Panc1 (cell line): ENCODE measurements around the gene OR51G1. TPM values are rescaled to one million over a fixed set of nuclear protein-coding genes. Genes with fewer than 3 reads are reported as not detected.

ENCODE experiments used
- ATAC-seq: fragments of 200-7000 bp; cut with Tn5 transposase; 2 replicates; pipeline ENCODE4 v1.9.1; 2020; ENCODE audit warnings: mild to moderate bottlenecking, moderate library complexity
- BruUV-seq: library from RNA; stranded (reverse); fragments of 400-500 nt; replicated peaks from 2 replicates; lab custom pipeline; 2021; lab: Mats Ljungman, UMichigan
- CTCF ChIA-PET: fragments of 300-600 bp; sonication (Branson Sonifier 250); formaldehyde crosslinking; loops from one replicate; lab custom pipeline; 2022; ENCODE audit warnings: antibody characterized with exemption; lab: Charles Lee
- POLR2A ChIA-PET: fragments of 300-600 bp; sonication (Branson Sonifier 250); formaldehyde crosslinking; loops from one replicate; lab custom pipeline; 2022; ENCODE audit warnings: antibody characterized with exemption; lab: Charles Lee
- DNase-seq: peaks from one replicate; pipeline ENCODE4 v3.0.0-alpha.2; 2010; ENCODE audit warnings: low read depth, low spot score
- H3K27ac ChIP-seq: 2 replicates; pipeline ENCODE4 v1.5.1; 2011; ENCODE audit warnings: mild to moderate bottlenecking, low read length, inconsistent platforms
- H3K27me3 ChIP-seq: fragments of 200-500 bp; sonication (Bioruptor generic); 2 replicates; pipeline ENCODE4 v1.6.0; 2014; ENCODE audit warnings: low read length, inconsistent platforms; ENCODE audit not compliant: control insufficient read depth, insufficient read depth
- H3K36me3 ChIP-seq: fragments of 200-500 bp; sonication (Bioruptor generic); 2 replicates; pipeline ENCODE4 v1.5.1; 2014; ENCODE audit warnings: inconsistent platforms, mild to moderate bottlenecking, low read length, moderate library complexity; ENCODE audit not compliant: control insufficient read depth, insufficient read depth
- H3K4me1 ChIP-seq: 2 replicates; pipeline ENCODE4 v1.5.1; 2011; ENCODE audit warnings: inconsistent platforms, mild to moderate bottlenecking, low read length, moderate library complexity; ENCODE audit not compliant: control insufficient read depth, insufficient read depth
- H3K4me3 ChIP-seq, 2 experiments: 2 replicates each; pipeline ENCODE4 v1.5.1; 2011 to 2012; ENCODE audit warnings: low read depth in 2 of 2, low read length in 2 of 2, mild to moderate bottlenecking in 2 of 2, inconsistent platforms in 1 of 2, moderate library complexity in 1 of 2
- H3K9me3 ChIP-seq: fragments of 200-500 bp; sonication (Bioruptor generic); 2 replicates; pipeline ENCODE4 v1.5.1; 2014; ENCODE audit warnings: low read depth, mild to moderate bottlenecking, inconsistent platforms, low read length, moderate library complexity; ENCODE audit not compliant: control insufficient read depth, insufficient read depth
- CTCF ChIP-seq: fragments of 450-650 bp; IDR thresholded peaks from 2 replicates; pipeline ENCODE4 v1.5.1; 2017; ENCODE audit warnings: mild to moderate bottlenecking
- POLR2AphosphoS5 ChIP-seq: IDR thresholded peaks from 2 replicates; pipeline ENCODE4 v1.6.1; 2012; ENCODE audit warnings: mild to moderate bottlenecking, low read depth, low read length, moderate library complexity
- REST ChIP-seq, 2 experiments: IDR thresholded peaks; 2 replicates each; pipeline ENCODE4 v1.6.1; 2011 to 2012; ENCODE audit warnings: low read depth in 2 of 2, control low read depth in 1 of 2, low read length in 1 of 2, mild to moderate bottlenecking in 1 of 2, moderate library complexity in 1 of 2; ENCODE audit not compliant: insufficient read depth in 1 of 2
- SIN3A ChIP-seq: IDR thresholded peaks from 2 replicates; pipeline ENCODE4 v1.6.1; 2012; ENCODE audit warnings: low read depth, mild to moderate bottlenecking, low read length, moderate library complexity, borderline replicate concordance; ENCODE audit not compliant: insufficient read depth
- TCF7L2 ChIP-seq: IDR thresholded peaks from 2 replicates; pipeline ENCODE4 v1.6.1; 2011; ENCODE audit warnings: mild to moderate bottlenecking, low read depth, low read length, inconsistent platforms
- in situ Hi-C: cut with HindIII; loops from 2 replicates; pipeline ENCODE4 v1.10.0; 2016; ENCODE audit warnings: low sequenced_read_pairs, low pct_unique_long_range_greater_than_20kb
- intact Hi-C: fragments of 100-400 bp; cut with micrococcal nuclease; formaldehyde crosslinking; loops from one replicate; pipeline ENCODE4 v1.10.0; 2022; ENCODE audit not compliant: unreplicated experiment
- total RNA-seq: library from RNA; stranded (reverse); gene quantifications from one replicate; pipeline ENCODE4 v1.2.1, GENCODE V29; 2021; ENCODE audit not compliant: unreplicated experiment

Gene OR51G1
- total RNA-seq, 1 experiment from 2014 or later = not detected

- POLR2A ChIA-PET = no interaction called here
- no peaks in the 10 kb centered on the region for H3K27me3 ChIP-seq
- TF ChIP-seq SIN3A = no peak
- TF ChIP-seq REST (IDR thresholded peaks at IDR 0.05; ENCODE audit: insufficient read depth in 1 of 2, low read depth in 2 of 2, low read length in 1 of 2) = no peak
- no peak for TF ChIP-seq TCF7L2
- no peak for TF ChIP-seq POLR2AphosphoS5
- no peak for TF ChIP-seq CTCF
- no peaks in the 10 kb centered on the region for H3K4me1 ChIP-seq
- no TSS peak for BruUV-seq
- no peak overlapping the region for H3K27ac ChIP-seq
- CTCF ChIA-PET = no interaction called here
- in situ Hi-C loops = no loop called here
- intact Hi-C loops = no loop called here
- H3K4me3 ChIP-seq = no peak overlapping the region
- ATAC-seq = no peak
- no peaks in the 10 kb centered on the region for H3K9me3 ChIP-seq
- H3K36me3 ChIP-seq = no peaks in the 10 kb centered on the region
- no peak for DNase-seq
These were observed 7.6 kb downstream of the OR51G1 start for GRCh38 chr11:4916581-4916980.

- no peaks in the 10 kb centered on the region for H3K9me3 ChIP-seq
- no peak within 1 kb of the TSS for H3K4me3 ChIP-seq
- H3K27me3 ChIP-seq = no peaks in the 10 kb centered on the region
- ChIA-PET CTCF (no interaction called here), POLR2A (no interaction called here)
- no peak within 1 kb of the TSS for H3K27ac ChIP-seq
- no TSS peak for BruUV-seq
- H3K36me3 ChIP-seq = no peaks in the 10 kb centered on the region
- in situ Hi-C loops = no loop called here
- no peak for DNase-seq
- ATAC-seq = no peak
- intact Hi-C loops = no loop called here
- no peaks in the 10 kb centered on the region for H3K4me1 ChIP-seq
- TF ChIP-seq SIN3A (no peak), CTCF (no peak), POLR2AphosphoS5 (no peak), REST (IDR thresholded peaks at IDR 0.05; ENCODE audit: insufficient read depth in 1 of 2, low read depth in 2 of 2, low read length in 1 of 2) (no peak), TCF7L2 (no peak)
These were observed 20.7 kb downstream of the OR51G1 start, which contains the start of gene OR51A7 for GRCh38 chr11:4903484-4903883. TSS of gene OR51A7 (plus strand) at chr11:4903783. CDS start at chr11:4907370, 3,587 bp downstream.
